Colonic mucosa (tissue), 4 donors: ENCODE measurements around the gene VTN. TPM values are rescaled to one million over a fixed set of nuclear protein-coding genes. Genes with fewer than 3 reads are reported as not detected.

ENCODE experiments used
- DNase-seq: peaks from one replicate; pipeline ENCODE4 v3.0.0-alpha.2; 2020
- H3K27ac ChIP-seq: fragments of 200-600 bp; one replicate; pipeline ENCODE4 v1.8.0; 2021
- H3K27me3 ChIP-seq: fragments of 200-600 bp; one replicate; pipeline ENCODE4 v1.8.0; 2021
- H3K36me3 ChIP-seq: fragments of 200-600 bp; one replicate; pipeline ENCODE4 v1.8.0; 2021
- H3K4me1 ChIP-seq: fragments of 200-600 bp; one replicate; pipeline ENCODE4 v1.8.0; 2021; ENCODE audit warnings: mild to moderate bottlenecking
- H3K4me3 ChIP-seq: fragments of 200-600 bp; one replicate; pipeline ENCODE4 v1.8.0; 2021
- H3K9ac ChIP-seq, 2 donors: one replicate each; pipeline ENCODE4 v1.7.0; 2013; ENCODE audit warnings: control low read depth in 2 of 2, low read depth in 2 of 2, low read length in 2 of 2
- H3K9me3 ChIP-seq: fragments of 200-600 bp; one replicate; pipeline ENCODE4 v1.8.0; 2021
- intact Hi-C: fragments of 100-400 bp; cut with DNase I; formaldehyde crosslinking; loops from one replicate; pipeline ENCODE4 v1.14.1; 2022
- total RNA-seq, 2 donors: library from RNA; stranded (reverse); fragmentation: NEBNext Ultra II Directional in 1 of 2; extraction: Animal tissue kit (Norgen Biotek cat#: 25700) in 1 of 2; gene quantifications; one replicate each; pipeline ENCODE4 v1.2.1, GENCODE V29; 2021
- TF ChIP-seq, protein P1 (sequence below): fragments of 200-600 bp; IDR thresholded peaks from one replicate; pipeline ENCODE4 v1.8.0; 2022; ENCODE audit warnings: antibody characterized with exemption, mild to moderate bottlenecking
- donor health status: healthy.
- donor health status: DM: no; HTN: no; CAD: no.
- donor health status: DM: no; HTN: no; CAD: no.

VTN gene
- total RNA-seq, 2 donors from 2014 or later: 1.8 TPM; not detected in 1

DNA sequence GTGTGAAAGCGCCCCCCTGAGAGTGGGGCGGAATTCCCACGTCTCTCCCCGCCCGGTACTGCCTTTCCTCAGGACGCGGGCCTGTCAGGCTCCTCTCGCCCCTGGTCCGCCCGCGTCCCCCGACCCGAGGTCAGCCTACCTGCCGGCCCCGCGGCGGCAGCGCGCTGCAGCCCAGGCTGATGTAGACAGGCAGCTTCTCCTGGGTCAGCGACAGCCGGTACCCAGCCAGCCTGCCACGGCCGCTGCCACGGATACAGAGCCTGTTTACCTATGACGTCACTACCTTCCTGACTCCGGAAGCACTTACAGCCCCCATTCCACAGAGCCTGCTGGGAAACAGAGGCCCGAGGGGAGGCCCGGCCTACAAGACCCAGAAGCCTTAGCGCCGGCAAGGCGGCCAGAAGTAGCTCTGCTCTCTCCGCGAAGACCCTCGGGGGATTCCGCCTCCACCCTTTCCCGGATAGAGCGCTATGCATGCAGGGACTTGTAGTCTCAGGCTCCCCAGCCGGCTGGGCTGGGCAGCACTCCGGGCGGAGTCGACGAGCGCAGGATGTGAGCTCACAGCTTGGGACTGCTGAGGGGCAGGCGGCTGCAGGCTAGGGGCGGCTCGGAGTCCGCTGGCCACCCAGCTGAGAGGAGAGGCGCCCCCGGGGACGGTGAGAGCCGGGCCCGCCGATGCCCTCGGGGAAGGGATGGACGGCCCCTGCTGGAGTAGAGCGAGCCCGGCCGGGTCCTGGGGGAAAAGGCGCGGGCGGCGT lies 34.7 kb downstream of the VTN start, which contains the start of the genes IFT20 and TNFAIP1:
TSS of gene IFT20 (minus strand) at position 272 of the 758 bp plus-strand sequence. CDS start 3,487 bp downstream, outside the sequence.
TSS of gene TNFAIP1 (plus strand) at position 561 of the 758 bp plus-strand sequence. CDS start 3,761 bp downstream, outside the sequence.
- TF ChIP-seq, protein P1, sequence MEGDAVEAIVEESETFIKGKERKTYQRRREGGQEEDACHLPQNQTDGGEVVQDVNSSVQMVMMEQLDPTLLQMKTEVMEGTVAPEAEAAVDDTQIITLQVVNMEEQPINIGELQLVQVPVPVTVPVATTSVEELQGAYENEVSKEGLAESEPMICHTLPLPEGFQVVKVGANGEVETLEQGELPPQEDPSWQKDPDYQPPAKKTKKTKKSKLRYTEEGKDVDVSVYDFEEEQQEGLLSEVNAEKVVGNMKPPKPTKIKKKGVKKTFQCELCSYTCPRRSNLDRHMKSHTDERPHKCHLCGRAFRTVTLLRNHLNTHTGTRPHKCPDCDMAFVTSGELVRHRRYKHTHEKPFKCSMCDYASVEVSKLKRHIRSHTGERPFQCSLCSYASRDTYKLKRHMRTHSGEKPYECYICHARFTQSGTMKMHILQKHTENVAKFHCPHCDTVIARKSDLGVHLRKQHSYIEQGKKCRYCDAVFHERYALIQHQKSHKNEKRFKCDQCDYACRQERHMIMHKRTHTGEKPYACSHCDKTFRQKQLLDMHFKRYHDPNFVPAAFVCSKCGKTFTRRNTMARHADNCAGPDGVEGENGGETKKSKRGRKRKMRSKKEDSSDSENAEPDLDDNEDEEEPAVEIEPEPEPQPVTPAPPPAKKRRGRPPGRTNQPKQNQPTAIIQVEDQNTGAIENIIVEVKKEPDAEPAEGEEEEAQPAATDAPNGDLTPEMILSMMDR: no peak
- H3K27me3 ChIP-seq: no peaks in the 10 kb centered on the region
- intact Hi-C loops: no loop called here
- H3K9me3 ChIP-seq: no peaks in the 10 kb centered on the region
- H3K4me3 ChIP-seq: peak within 1 kb of the TSS; percentile 96
- H3K4me1 ChIP-seq: peaks cover 8% of the 10 kb centered on the region
- no peaks in the 10 kb centered on the region for H3K36me3 ChIP-seq
- DNase-seq: peak; percentile 98
- peak within 1 kb of the TSS; percentile 89 to 94 for H3K9ac ChIP-seq
- H3K27ac ChIP-seq: peak within 1 kb of the TSS; percentile 79

DNA sequence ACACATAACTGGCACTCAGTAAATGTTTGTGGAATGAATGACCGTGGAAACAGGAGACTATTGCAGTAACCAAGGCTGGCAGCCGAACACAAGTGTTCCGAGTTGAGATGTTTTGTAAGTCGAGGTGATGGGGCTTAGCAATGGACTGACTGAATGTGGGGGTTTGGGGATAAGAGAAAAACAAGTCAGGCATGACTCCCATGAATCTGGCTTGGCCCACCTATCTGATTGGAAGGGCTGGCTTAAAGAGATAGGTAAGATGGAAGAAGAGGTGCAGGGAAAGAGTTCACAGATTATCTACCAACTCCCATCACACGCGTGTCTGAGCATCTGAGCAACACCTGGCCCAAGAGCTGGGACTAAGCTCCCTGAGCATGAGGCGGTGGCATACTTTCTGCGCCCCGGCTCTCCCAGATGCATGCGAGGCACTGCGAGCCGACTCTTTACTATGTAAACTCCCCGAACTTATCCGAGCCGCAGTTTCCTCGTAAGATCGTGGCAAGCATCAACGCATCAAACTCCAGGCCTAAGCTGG lies 35.4 kb downstream of the VTN start:
- Histone ChIP-seq H3K4me3 (peak overlapping the region; percentile 96), H3K9ac (peak overlapping the region; percentile 72 to 76), H3K9me3 (no peaks in the 10 kb centered on the region), H3K27ac (peak overlapping the region; percentile 79), H3K27me3 (no peaks in the 10 kb centered on the region), H3K4me1 (peaks cover 8% of the 10 kb centered on the region), H3K36me3 (no peaks in the 10 kb centered on the region)
- TF ChIP-seq, protein P1: no peak
- no peak for DNase-seq
- intact Hi-C loops: no loop called here

- Histone ChIP-seq H3K9ac (peak overlapping the region; percentile 72 to 76), H3K27ac (no peak overlapping the region), H3K36me3 (no peaks in the 10 kb centered on the region), H3K4me1 (peaks cover 8% of the 10 kb centered on the region), H3K27me3 (no peaks in the 10 kb centered on the region), H3K9me3 (no peaks in the 10 kb centered on the region), H3K4me3 (peak overlapping the region; percentile 96)
- no peak for DNase-seq
- TF ChIP-seq, protein P1: no peak
- intact Hi-C loops: no loop called here
Observed at GRCh38 chr17:28334171-28334570, 35.9 kb downstream of the VTN start.

GRCh38 chr17:28333083-28333746 lies 36.9 kb downstream of the VTN start:
- DNase-seq: no peak
- Histone ChIP-seq H3K27ac (no peak overlapping the region), H3K27me3 (no peaks in the 10 kb centered on the region), H3K36me3 (no peaks in the 10 kb centered on the region), H3K4me1 (peaks cover 8% of the 10 kb centered on the region), H3K4me3 (no peak overlapping the region), H3K9ac (no peak overlapping the region), H3K9me3 (no peaks in the 10 kb centered on the region)
- TF ChIP-seq, protein P1: no peak
- intact Hi-C loops: no loop called here

DNA sequence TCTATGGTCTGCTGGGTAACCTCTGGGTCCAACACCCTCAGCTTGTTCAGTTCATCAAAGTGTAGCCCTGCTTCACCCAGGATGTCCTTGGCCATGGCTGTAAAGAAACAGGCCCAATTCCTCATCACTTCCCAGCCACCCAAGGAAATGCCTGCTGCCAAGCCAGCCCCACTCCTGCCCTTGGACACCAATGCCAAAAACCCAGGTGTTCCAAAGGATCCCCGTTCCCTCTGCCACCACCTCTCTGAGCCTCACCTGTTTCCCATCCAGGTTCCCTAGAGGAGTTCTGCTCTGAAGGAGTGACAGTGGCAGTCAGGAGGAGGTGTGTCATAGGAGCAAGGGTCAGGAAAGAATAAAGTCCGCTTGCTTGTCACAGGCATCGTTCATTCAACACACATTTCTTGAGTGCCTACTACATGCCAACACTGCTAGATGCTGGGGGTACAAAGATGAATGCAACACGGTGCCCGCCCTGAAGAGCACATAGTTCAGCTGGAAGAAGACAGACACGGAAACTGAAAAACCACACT lies 38.2 kb downstream of the VTN start:
- Histone ChIP-seq H3K27ac (no peak overlapping the region), H3K4me3 (no peak overlapping the region), H3K9me3 (no peaks in the 10 kb centered on the region), H3K36me3 (no peaks in the 10 kb centered on the region), H3K4me1 (peaks cover 8% of the 10 kb centered on the region), H3K27me3 (no peaks in the 10 kb centered on the region), H3K9ac (no peak overlapping the region)
- intact Hi-C loops: no loop called here
- DNase-seq: no peak
- TF ChIP-seq, protein P1: no peak
